HG03558 (cell line): ENCODE data around the gene PCK1.

ENCODE experiments used
- ATAC-seq: cut with Tn5 transposase; IDR thresholded peaks from one replicate; pipeline ENCODE4 v1.9.1; 2021; ENCODE audit warnings: moderate number of reproducible peaks; ENCODE audit not compliant: unreplicated experiment; ENCODE audit errors: extremely low read depth

The PCK1 gene

DNA sequence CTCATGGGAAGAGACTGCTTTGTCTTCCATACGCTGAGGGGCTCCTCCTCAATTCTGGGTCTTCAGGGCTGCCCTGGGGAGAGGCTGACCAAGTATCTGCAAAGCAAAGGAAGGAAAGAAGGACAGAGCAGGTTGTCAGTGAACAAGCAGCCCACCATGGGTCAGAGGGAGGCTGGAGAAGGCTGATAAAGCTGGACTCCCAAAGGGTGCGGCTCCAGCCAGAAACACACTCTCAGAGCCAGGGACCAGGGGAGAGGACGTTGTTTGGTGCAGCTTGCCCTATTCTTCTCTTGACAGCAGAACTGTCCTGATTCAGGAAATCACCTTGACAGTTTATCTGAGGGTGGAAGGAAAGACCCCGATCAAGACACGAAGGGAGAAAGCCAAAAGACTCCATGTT is 25.6 kb upstream of the PCK1 start:
- no peak for ATAC-seq

DNA sequence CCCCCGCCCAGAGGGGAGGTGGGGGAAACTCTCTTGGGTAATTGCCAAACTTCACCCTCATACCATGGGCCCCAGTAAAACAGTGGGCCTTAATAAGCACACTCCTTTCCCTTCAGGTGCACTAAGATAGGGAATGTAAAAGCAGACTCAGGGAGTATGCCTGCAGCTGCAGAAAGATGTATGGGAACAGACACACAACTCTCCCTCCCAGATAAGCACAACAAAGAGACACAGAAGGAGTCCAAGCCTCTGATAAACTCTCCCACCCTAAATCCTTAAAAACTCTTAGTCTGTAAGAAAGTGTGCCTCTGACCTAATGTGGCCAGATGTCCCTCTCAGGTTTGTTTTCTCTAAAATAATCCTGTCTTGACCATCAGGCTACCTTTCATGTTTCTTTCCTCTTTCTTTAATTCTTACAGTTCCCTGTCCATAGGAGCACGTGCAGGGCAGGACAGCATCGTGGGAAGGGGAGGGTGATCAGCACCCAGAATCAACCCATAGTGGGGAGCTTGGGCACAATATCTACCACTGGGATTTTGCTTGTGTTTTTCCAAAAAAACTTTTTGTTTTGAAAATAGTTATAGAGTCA is 24.7 kb upstream of the PCK1 start:
- no peak for ATAC-seq

DNA sequence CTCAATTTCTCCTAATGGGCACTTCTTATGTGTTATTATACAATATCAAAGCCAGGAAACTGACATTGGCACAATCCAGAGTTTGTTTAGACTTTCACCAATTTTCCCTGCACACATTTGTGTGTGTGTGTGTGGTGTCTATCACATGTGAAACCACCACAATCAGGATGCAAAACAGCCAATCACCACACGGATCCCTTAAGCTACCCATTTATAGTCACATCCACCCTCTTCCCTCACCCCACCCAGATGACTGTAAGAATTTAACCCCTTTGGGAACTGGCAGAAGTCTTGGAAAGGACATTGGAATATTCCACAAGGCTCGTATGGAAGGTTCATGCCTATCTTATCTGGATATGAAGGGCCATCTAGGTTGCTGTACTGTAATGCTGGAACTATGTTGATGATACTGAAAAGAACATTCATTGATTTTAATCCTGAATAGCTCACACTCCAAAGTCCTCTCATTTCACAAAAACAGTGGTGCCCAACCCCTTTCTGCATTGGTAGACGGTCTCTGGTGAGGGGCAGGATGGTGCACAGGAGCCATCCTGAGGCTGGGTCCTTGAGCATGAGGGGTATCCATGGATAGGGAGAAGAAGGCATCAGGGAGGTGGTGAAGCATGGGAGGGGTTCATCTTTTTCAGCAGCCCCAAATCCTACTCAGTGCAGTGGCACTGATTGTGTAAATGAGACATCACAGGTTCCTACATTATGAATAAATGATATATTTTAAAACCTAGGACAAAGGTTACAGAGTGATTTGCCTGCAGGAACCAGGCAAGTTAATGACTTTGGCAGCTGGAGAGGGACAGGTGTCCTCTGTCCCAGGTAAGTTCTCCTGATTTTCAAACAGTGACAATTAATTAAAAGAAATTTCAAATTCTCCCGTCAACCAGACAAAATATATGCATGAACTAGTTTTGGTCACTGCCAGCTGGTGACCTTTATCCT is 23.9 kb upstream of the PCK1 start:
- no peak for ATAC-seq

DNA sequence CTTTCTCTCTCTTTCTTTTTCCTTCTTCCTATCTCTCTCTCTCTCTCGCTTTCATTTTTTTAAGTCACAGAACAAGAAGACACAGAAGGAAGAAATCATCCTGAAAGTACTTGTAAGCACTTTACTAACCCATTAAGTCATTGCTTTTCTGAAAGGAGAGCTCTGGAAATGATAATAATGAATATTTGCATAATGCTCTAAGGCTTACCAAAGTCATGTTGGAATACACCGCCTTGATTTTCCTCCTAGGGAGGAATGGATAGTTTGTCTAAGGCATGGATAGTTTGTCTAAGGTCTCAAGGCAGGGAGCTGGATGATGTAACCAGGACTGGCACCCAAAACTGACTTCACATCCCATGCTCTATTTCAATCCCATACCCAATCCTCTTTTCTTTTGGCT is 23.1 kb upstream of the PCK1 start:
- ATAC-seq, result no peak

DNA sequence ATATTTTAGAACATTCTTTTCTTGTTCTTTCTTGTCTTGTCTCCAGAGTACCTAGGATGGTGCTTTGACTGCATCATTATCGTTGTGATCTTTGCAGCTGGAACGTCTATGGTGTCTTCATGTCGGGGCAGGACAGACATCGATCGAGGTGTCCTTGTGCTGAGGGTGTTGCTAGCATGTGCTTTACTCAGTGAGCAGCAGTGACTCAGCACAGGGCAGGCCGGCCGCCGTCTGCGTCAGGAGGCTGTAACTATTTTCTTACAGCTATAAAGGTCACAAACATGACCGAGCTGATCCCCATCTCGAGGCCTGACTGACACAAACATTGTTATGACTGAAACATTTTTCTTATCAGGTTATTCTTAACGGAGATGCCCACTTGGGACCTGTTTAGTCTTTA is 21.0 kb upstream of the PCK1 start:
- no peak for ATAC-seq

DNA sequence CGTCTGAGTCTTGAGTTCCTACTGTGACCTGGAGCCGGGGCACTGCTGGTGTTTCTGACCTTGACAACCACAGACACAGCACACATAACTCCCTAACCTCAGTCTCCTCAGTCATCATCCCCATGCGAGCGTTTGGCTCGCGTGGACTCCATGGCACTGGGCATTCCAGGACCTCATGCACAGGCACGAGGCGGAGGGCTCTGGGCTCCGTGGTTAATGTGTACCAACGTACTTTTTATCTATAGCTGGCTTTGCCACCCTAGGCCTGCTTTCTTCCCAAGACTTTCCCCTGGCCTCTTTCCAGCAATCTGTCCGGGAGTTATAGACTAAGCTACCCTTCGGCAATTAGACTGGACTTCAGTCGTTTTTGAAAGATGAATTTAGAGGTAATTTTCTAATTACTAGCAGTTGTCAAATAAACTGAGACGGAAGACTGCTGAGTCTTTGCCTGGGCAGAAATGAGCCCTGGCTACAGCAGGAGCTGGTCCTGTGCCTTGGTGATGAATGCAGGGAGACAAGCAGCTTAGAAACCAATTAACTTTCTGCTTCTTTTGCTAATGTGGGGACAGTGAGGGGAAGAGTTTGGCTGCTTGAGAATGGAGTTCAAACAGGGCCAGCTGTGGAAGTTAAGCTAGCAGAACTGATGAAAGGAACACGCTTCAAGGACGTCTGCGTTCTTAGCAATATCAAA is 19.9 kb upstream of the PCK1 start:
- ATAC-seq, result no peak

DNA sequence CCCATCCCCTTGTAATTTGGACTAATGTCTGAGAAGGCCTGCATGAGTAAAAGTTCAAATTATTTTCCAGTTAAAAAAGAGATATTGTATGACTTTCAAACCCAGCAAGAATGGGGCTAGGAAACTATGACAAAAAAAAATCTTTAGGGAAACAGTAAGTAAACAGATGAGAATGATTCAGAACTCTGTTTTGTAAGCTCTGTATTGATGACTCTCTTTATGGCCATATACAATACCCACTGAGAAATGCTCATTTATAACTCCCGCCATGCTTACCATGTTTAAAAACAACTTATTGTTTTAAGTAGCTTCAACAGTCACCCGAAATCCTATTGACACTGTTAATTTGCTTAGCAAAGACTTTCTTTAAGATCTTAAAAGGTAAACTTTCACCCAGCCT is 17.2 kb upstream of the PCK1 start:
- no peak for ATAC-seq

DNA sequence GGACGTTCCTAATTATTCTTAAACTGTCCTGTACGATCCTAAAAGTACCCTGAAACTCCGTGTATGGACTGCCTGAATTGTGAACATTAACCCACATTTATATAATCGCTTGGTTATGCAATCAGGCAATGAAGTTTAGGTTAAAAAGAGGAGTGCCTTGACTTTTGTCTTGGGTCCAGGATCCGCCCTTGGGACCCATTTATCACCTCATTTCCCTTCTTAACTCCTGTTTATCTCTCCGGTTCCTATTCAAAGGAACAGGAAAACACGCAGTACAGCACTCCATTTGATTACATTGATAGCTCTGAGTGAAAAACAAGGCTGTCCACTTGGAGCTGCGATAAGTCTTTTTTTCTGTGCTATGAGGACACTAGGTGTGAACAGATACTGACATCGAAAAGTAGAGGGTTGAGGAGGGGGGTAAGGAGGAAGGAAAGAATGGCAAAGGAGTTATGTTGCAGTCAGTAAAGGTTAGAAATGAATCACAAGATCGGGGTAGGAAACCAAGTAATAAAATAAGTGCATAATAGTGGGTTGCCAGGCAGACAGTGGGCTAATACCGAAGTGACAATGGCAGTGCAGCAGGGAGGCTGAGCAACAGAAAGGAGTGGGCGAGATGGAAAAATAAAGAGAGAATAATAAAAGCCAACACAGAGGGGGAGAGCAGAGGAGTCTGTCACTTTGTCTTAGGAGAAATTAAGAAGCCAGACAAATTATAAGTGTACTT is 15.9 kb upstream of the PCK1 start:
- ATAC-seq, result no peak

DNA sequence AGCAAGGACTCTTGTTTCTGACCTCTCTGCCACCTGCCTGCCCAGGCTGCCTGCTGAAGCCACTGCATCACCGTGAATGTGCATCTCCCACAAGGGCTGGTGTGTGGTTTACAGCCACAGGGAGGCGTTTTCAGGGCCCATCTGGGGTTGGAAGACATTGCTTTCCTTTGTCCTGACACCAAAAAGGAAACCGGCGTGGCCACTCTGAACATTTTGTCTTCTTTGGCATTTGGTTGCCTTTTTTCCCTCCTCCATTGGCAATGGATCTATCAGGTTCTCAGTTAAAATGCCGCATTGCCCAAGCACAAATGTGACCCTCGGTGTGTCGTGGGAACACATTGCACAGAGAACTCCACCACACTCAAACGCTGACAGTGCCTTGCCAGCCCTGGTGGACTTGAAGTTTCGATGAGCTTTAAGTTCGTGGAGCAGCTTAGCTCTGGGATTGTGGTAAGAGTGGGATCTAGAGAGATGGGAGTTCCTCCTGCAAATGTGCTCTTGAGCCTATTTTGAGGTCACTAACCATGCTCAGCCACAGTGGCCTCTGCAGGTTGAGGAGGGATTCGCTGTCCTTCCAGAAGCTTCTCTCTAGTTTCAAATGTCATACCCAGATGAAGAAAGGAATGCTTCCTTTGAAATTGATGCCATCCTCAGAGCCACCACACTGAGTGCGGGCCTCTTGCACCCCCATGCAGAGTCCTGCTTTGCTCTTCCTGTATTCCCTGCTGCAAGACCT is 14.8 kb upstream of the PCK1 start:
- no peak for ATAC-seq

DNA sequence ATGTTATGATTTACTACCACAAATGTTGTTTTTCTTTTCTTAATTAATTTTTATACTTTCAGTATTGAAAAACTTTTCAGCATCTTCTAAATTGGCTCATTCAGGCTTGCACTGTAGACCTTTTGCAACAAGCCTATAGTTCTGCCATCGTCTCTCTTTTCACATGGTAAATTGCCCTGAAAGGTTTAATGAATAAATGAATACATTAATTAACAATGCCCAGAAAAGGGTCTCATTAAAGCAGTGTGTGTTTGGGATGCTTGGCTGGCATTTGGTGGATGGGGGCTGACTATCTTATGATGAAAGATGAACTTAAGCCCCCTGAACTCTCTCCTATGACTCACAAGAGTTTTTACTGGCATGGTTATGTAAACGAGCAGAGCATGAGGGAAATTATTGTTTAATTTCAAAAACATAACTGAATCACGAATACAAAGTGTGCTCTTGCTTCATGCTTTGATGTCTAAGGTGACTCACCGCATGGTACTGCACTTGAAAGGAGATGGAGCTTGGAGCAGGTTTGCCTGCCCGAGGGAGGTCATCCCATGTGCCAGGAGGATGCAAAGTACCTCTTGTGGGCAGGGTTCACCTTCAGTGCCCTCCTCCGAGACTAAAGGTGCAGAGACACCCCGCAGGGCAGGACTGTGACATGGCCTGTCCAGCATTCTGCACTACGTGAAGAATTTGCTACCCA is 13.8 kb upstream of the PCK1 start:
- ATAC-seq, result no peak

DNA sequence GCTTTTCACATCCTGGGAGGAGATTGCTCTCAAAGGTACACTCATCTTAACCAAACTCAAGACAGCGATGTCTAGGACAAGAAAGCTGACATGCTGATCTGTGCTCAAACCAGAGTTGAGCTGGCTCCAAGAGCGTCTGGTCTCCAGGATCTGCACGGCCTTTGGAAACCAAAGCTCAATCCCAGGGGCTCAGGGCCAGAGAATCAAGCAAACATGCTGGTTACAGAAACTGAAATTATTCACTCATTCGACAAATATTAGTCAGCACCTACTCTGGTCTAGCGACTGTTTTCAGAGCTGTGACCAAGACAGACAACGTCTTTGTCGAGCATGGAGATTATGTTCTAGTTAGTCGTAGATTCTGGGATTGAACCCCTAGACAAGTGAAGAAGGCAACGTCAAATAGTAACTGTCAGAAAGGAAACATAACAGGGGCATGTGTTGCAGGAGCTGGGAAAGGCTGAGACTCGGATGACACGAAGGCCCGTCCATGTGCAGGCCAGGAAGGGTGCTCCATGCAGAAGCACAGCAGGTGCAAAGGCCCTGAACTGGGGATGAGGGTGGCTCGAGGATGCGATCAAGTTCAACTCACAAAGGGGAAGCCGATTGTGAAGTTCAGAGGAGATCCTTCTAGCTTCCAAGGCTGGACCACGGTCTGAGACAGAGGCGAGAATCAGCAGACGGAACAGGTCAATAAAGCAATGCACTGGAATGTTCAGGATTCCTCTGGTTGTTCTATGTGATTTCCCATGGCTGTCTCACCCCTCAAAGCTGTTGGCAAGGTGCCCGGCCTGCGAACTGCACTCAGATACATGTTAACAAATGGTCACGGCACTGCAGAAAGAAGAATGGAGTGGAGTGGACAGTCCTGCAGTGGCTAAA is 12.5 kb upstream of the PCK1 start:
- no peak for ATAC-seq

DNA sequence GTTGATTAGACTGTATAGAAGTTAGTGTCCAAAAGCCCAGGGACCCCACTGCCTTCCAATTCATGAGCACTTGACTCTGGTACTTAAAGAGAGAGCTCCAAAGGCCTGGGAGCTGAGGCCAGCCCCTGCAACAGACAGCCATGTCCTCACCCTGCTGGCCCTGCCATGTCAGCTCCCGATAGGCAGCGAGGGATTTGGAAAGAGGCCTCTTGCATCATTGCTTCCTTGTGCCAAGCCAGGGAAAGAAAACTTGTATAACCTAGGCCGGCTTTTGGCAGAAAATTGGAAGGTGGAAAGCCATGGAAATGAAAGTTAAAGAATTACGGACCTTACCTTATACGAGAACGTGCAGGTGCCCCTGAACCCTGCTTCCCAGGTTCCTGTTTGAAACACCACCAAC is 8.4 kb upstream of the PCK1 start:
- no peak for ATAC-seq

DNA sequence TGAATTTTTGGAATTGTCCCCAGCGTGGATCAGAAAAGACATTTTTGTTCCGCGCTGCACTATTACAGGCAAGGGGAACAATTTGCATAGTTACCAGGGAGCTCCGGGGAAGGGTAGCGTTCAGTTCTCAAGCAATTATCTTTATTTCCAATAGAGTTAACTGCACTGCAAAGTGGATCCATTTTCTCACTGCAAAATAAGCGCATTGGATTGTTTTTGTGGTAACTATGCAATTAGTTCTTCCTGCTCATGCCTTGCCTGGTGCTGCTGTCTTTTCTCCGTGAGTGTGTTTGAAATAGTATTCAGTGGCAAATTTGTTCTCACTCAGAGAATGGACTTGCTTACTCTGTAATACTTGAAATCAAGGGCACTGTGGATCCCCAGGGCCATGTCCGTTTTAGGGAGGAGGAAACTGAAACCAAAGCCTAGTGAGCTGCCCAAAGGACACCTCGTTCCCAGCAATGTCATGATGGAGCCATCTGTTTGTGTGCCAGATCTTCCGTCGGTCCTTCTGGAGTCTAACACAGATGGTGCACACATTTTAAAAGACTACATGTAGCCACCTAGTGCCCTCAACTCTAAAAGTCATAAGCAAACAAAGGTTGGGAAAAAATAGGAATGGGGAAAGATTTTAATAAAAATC is 7.4 kb upstream of the PCK1 start:
- no peak for ATAC-seq

DNA sequence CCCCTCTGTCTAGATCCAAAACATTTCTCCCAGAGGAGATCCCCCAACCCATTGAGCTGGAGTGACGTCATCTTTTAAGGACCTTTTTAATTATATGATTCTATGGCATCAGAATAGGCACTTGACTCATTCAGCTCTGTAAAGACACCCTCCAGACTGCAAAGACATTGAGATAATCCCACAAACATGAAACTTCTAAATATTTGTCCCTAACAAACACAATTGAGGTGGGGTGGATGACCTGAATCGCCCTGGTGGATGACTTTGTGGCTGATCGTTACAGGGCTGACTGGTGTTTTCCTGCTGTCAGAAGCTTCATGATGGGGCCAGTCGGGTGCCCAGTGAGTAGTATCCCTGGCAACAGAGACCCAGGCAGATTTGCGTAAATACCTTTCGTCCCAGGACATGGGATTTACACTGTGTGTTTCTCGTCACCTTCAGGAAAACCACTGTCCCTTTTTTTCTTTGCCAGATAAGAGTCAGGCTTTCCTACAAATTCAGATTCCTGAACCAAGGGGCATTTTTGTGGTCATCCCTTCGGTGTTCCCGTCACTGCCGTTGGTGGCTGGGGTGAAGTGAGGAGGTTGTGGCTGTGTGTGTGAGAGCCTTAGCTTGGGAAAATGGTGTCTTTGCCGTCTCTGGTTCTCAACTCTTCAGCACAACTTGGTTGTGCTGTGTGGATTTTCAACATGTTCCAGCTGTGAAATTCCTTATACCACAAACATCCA is 5.3 kb upstream of the PCK1 start:
- no peak for ATAC-seq

DNA sequence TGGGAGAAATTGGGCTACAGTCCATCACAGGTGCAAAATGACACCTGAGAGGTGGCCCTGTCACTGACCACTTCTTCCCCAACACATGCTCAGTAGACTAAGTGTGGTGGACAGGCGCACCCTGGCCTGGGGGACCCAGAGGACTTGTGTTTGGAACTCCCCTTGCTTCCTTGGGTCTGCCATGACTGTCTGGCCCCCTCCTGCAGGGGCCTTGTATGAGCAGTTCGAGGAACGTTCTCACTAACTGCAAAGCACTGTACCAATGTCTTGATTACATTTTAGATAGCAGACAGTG is 4.0 kb upstream of the PCK1 start:
- ATAC-seq, result no peak

DNA sequence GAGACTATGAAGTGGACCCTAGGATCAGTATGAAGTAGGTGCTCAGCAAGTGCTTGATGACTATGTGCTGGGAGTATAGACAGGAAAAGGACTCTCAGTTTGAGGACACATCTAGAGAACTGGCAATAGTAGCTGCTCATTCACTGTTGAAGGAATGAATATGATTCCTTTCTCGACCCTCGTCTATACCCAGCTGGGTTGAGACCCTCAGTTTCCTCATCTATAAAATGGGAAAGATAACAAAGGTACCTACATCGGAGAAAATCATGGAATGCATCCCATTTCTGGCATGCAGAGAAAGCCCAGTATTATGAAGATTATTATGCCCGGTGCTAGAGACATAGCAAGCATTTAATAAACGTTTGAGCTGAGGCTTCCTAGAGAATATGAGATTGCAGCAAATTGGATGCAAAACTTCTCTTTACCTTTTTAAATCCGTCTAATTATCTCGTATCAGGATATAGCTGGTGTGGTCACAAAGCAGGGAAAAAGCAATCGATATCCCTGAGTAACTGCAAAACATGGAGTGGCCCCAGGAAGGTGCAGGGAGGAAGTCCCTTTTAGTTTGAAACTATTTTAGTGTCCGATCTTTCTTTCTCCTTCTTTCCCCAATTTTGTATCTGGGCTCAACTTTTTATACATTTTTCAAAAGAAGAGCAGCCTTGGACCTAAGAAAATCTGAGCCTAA is 2.8 kb upstream of the PCK1 start:
- no peak for ATAC-seq
